NCI-H1436 treated with DMSO at 0.1 percent for 48 hours (cell line): ENCODE measurements around the gene CCNK.

Source experiments
- DNase-seq: peaks from one replicate; lab custom pipeline; 2025; lab: John Stamatoyannopoulos, UW

CCNK gene

DNA sequence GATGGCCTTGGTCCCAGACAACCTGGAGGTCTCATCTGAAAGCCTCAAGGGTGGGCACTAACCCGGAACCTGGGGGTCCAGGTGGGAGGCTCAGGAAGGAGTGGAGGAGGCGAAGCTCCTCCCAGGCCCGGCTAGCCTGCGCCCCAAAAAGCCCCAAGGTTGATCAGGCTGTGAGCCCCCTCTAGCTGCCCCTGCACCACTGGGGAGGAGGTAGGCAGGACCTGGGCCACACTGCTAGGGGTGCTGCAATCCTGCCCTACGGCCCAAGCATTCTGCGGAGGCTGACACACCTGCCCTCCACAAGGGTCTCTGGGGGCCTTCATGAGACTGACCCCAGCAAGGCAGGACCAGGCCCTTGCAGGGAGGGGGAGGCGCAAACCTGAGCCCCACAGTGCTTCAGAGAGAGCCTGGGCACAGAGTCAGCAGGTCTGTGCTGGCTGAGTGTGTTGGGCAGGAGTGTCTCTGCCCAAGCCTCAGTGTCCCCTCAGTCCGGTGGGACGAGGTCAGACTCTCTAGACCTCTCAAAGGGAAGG lies 70.9 kb downstream of the CCNK start:
- DNase-seq = no peak

DNA sequence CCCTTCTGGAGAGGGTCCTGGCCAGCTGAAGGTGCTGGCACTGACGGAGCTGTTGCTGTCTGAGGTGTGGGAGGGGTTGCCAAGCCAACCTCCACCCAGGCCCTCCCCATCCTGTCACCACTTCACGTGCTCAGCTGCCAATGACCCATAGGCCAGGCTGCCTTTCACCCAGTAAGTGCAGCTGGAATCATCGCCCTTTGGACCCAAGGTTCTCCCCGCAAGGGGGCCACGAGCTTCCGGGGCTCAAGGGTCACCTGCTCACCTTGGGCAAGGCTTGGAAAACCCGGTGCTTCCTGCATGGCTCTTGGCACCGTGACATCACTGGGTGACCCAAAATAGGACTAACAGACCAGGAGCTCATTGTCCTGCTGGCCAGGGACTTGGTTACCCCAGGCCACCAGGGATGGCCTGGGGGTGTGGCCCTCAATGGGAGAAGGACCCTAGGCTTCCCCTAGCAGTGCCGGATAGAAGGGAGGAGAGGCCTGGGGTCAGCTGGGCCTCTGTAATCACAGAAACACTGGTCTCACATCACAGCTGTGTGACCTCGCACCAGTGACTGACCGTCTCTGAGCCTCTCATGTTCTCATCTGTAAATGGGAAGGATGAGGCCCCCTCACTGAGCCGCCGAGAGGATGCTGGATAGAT lies 71.5 kb downstream of the CCNK start:
- no peak for DNase-seq

DNA sequence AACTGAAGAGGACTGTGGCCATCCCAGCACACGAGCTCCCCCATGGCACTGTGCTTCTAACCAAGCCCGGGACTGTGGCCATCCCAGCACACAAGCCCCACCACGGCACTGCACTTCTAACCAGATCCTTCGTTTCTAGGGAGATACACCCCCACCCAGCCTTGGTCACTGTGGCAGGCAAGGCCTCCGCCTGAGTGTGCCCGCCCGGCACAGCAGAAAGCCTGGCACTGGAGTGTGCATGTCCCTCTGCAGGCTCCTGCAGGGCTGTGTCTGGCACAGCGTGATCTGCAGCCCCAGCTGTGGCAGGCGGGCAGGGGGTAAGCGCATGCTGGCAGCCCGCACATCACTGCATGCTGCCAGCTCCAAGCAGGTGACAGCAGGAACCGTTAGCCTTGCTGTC lies 73.0 kb downstream of the CCNK start:
- DNase-seq = no peak

DNA sequence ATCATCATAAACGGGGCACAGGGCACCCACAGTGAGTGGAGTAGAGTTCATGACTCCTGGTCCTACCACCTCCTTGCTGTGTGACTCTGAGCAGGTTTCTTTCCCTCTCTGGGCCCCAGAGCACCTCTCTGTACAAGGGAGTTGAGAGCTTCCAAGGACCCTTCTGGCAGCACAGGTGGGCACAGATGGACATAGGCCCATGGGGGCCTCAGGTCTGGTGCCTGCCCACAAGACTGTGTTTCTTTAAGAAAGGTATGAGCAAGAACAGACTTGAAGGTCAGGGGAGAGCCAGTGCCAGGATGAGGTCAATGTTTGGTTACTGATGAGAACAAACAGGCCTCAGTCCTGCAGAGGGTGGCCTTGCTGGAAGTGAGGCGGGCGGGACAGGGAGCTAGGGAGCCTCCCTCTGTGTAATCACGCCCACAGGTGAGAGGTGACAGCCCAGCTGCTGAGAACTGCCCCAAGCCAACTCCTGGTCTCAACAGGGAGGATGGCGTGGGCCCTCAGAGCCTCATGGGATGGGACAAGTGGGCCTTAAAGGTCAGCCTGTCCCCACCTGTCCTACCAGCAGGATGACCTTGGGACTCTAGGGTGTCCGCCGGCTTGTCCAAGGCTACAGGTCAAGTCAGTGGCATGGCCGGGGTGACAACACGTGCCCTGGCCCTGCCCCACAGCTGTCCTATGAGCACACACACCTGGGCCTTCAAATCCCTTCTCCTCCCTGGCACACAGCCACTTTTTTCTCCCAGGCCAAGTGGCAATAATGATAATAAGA lies 73.7 kb downstream of the CCNK start:
- no peak for DNase-seq

DNA sequence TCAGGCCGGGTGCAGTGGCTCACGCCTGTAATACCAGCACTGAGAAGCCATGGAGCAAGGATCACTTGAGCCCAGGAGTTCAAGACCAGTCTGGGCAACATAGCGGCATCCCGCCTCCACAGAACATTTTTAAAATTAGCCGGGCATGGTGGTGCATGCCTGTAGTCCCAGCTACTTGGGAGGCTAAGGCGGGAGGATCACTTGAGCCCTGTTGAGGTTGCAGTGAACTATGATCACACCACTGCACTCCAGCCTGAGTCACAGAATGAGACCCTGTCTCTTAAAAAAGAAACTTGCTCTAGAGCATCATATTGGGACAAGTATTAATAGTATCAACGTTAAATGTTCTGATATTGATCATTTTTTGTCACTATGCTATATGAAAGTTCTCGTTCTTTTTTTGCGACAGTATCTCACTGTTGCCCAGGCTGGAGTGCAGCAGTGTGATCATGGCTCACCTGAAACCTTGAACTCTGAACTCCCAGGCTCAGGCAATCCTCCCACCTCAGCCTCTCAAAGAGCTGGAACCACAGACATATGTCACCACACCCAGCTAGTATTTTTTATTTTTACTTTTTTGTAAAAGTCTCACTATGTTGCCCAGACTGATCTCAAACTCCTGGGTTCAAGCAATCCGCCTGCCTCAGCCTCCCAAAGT lies 75.1 kb downstream of the CCNK start:
- no peak for DNase-seq

DNA sequence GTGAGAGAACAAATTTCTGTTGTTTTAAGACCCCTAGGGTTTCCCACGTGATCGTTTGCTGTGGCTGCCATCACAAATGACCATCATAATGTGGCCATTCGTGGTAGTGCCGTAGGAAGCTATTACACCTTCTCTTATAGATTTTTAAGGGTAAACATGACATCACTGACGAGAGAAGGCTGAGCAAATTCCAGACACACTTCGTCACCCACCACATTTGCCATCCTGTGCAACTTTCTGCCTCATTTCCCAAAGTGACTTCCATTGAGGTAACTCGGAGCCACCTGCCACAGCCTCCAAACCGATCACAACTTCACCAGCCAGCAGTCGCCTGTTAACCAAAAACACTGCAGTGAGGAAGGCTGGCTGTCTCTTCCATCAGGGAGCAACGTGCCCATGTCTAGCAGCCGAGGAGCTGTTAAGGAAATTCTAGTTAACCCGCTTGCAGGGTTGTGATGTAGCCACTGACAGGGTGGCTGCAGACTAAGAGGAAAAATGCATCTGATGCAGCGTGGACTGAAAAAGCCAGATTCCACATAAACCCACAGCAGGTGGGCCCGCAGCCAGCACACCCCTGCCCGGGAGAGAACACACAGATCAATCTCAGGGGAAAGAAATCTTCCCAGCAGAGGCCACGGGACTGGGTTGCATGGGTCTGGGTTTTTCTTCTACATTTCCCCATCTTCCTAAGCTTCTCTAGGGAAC lies 78.2 kb downstream of the CCNK start:
- no peak for DNase-seq

DNA sequence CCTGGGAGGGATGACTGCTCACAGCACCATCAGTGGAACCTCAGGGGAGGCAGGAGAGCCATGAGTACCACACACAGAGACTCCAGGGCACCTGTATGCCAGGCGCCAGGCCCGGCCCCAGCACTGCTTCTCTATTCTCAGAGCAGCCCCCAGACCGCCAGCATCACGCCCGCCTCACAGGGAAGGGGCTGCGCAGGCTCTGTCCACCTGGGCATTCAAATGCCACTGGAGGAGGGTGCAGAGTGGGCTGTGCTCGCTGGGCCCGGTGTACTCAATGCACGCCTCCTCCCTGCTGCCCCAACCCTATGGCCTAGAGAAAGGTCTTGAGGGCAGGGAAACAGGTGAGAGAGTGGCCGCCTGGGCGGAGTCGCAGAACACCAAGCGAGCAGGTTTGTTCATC lies 79.2 kb downstream of the CCNK start:
- DNase-seq = no peak

DNA sequence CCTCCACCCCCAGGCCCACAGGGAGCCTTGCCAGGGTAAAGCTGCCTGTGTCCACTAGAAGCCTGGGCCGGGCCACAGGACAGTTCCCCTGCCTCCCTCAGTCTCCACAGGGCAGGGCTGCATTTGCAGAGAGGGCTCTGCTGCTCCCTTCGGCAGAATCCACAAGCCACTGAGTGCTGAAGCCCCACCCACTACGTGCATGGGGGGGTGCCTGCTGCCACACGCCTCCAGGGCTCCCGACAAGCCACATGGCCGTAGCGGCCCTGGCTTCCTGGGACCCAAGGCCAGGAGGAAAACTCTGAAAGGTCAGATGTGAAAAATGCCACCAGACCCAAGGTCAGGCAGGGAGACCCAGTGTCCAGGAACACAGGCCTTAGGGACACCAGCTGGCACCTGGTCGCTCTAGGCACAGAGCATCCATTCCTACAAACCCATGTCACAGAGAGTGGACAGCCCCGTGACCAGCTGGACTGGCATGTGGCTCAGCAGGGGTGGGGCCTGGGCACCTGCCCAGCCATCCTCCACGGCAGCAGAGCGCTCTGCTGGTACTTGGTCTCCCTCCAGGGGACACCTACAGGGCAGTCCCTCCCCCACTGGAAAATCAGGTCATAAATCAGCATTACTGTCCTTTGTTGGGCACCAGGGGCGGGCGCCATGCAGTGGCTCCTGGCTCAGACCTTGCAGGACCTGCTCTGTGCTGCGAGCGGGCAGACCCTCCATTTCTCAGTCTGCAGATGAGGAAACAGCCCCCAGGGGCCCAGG lies 79.9 kb downstream of the CCNK start:
- DNase-seq = no peak

DNA sequence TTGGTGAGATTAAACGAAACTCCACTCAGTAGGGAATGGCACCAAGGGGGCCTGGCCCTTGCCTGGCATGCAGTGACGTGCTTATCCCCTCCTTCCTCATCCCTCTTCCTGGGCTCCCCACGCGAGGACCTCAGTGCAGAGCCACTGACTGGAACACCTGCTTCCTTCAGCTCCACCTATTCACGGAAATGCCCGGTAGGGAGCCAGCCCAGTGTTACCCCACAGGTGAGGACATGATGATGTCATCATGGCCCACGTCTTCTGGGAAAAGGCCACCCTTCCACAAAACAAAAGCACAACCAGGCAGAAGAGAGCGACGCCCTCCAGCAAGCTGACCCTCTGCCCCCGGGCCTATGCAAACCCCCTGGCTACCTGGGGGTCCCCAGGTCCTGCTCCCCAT lies 80.7 kb downstream of the CCNK start:
- DNase-seq = no peak
